Astrocyte (in vitro differentiated cells and primary cell): Measurements from ENCODE around the gene C5orf22. TPM values are rescaled to one million over a fixed set of nuclear protein-coding genes. Genes with fewer than 3 reads are reported as not detected.

Experiments
- DNase-seq: peaks from one replicate; pipeline ENCODE4 v3.0.0-alpha.2; 2010; ENCODE audit warnings: low read depth
- FAIRE-seq: peaks from 2 replicates; lab custom pipeline; 2011; peaks lifted over from hg19 to GRCh38; lab: Jason Lieb, UNC
- H2AFZ ChIP-seq: 2 replicates; pipeline ENCODE4 v1.6.0; 2012; ENCODE audit warnings: low read depth, low read length, inconsistent platforms
- H3K27ac ChIP-seq: 2 replicates; pipeline ENCODE4 v1.5.1; 2011; ENCODE audit warnings: low read depth, low read length, inconsistent platforms
- H3K27me3 ChIP-seq: 2 replicates; pipeline ENCODE4 v1.6.0; 2011; ENCODE audit warnings: low read length, inconsistent platforms; ENCODE audit not compliant: insufficient read depth
- H3K36me3 ChIP-seq: 2 replicates; pipeline ENCODE4 v1.5.1; 2011; ENCODE audit warnings: low read length, inconsistent platforms; ENCODE audit not compliant: insufficient read depth
- H3K4me1 ChIP-seq: 2 replicates; pipeline ENCODE4 v1.5.1; 2011; ENCODE audit warnings: low read length, inconsistent platforms; ENCODE audit not compliant: insufficient read depth
- H3K4me2 ChIP-seq: 2 replicates; pipeline ENCODE4 v1.6.0; 2012; ENCODE audit warnings: low read length, inconsistent platforms
- H3K4me3 ChIP-seq: 2 replicates; pipeline ENCODE4 v1.5.1; 2011; ENCODE audit warnings: low read depth, mild to moderate bottlenecking, low read length, inconsistent platforms; ENCODE audit not compliant: insufficient read depth
- H3K79me2 ChIP-seq: 2 replicates; pipeline ENCODE4 v1.6.0; 2012; ENCODE audit warnings: mild to moderate bottlenecking, low read length, inconsistent platforms; ENCODE audit not compliant: insufficient read depth
- H3K9ac ChIP-seq: 2 replicates; pipeline ENCODE4 v1.6.0; 2012; ENCODE audit warnings: mild to moderate bottlenecking, low read length, inconsistent platforms
- H3K9me3 ChIP-seq: 2 replicates; pipeline ENCODE4 v1.5.1; 2012; ENCODE audit warnings: low read depth, mild to moderate bottlenecking, low read length, inconsistent platforms; ENCODE audit not compliant: insufficient read depth
- H4K20me1 ChIP-seq: 2 replicates; pipeline ENCODE4 v1.6.0; 2012; ENCODE audit warnings: low read length, inconsistent platforms; ENCODE audit not compliant: insufficient read depth
- H3K27ac Mint-ChIP-seq: one replicate; pipeline ENCODE4 v1.8.0; 2021; ENCODE audit warnings: mild to moderate bottlenecking, mixed read lengths; ENCODE audit not compliant: unreplicated experiment
- H3K27me3 Mint-ChIP-seq: one replicate; pipeline ENCODE4 v1.8.0; 2021; ENCODE audit warnings: low read depth, mixed read lengths; ENCODE audit not compliant: unreplicated experiment
- H3K36me3 Mint-ChIP-seq: one replicate; pipeline ENCODE4 v1.8.0; 2021; ENCODE audit warnings: low read depth, mixed read lengths; ENCODE audit not compliant: unreplicated experiment
- H3K4me1 Mint-ChIP-seq: one replicate; pipeline ENCODE4 v1.8.0; 2021; ENCODE audit warnings: low read depth, mixed read lengths; ENCODE audit not compliant: unreplicated experiment
- H3K4me3 Mint-ChIP-seq: one replicate; pipeline ENCODE4 v1.8.0; 2021; ENCODE audit warnings: mild to moderate bottlenecking, moderate library complexity, mixed read lengths; ENCODE audit not compliant: unreplicated experiment
- H3K9me3 Mint-ChIP-seq: one replicate; pipeline ENCODE4 v1.8.0; 2021; ENCODE audit warnings: mild to moderate bottlenecking, mixed read lengths; ENCODE audit not compliant: unreplicated experiment
- EZH2 ChIP-seq: IDR thresholded peaks from 2 replicates; pipeline ENCODE4 v1.6.1; 2012; ENCODE audit warnings: mild to moderate bottlenecking, low read length, inconsistent platforms; ENCODE audit not compliant: insufficient read depth
- total RNA-seq: library from RNA; stranded (reverse); gene quantifications from 2 replicates; pipeline ENCODE4 v1.2.1, GENCODE V29; 2021
- TF ChIP-seq, protein P1 (sequence below): IDR thresholded peaks from 2 replicates; pipeline ENCODE4 v1.5.1; 2011; ENCODE audit warnings: low read depth, mild to moderate bottlenecking, inconsistent platforms, low read length, moderate library complexity; ENCODE audit not compliant: insufficient read depth

C5orf22 gene
- total RNA-seq, 1 donor from 2014 or later, result 25.9 TPM

DNA sequence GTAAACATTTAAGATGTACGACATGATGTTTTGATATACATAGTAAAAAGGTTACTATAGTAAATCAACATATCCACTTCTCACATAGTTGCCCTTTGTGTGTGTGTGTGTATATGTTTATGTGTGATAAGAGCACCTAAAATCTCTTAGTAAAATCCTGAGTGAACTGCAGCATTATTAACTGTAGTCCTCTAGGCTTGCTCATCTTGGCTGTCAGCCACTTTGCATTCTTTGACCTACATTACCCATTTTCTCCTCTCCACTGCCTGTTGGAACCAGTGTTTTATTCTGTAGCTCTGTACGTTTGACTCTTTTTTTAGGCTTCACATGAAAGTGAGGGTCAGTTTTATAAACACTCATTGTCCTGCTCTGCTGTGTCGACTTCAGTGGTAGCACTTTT lies 24.4 kb downstream of the C5orf22 start:
- no peak for TF ChIP-seq EZH2
- TF ChIP-seq, protein P1, sequence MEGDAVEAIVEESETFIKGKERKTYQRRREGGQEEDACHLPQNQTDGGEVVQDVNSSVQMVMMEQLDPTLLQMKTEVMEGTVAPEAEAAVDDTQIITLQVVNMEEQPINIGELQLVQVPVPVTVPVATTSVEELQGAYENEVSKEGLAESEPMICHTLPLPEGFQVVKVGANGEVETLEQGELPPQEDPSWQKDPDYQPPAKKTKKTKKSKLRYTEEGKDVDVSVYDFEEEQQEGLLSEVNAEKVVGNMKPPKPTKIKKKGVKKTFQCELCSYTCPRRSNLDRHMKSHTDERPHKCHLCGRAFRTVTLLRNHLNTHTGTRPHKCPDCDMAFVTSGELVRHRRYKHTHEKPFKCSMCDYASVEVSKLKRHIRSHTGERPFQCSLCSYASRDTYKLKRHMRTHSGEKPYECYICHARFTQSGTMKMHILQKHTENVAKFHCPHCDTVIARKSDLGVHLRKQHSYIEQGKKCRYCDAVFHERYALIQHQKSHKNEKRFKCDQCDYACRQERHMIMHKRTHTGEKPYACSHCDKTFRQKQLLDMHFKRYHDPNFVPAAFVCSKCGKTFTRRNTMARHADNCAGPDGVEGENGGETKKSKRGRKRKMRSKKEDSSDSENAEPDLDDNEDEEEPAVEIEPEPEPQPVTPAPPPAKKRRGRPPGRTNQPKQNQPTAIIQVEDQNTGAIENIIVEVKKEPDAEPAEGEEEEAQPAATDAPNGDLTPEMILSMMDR, result no peak
- Mint-ChIP-seq H3K36me3 (peaks cover 12% of the 10 kb centered on the region), H3K27ac (no peak overlapping the region), H3K27me3 (no peaks in the 10 kb centered on the region), H3K9me3 (no peaks in the 10 kb centered on the region), H3K4me1 (no peaks in the 10 kb centered on the region), H3K4me3 (no peak overlapping the region)
- Histone ChIP-seq H4K20me1 (no peaks in the 10 kb centered on the region), H3K4me3 (no peak overlapping the region), H3K79me2 (no peaks in the 10 kb centered on the region), H3K36me3 (peaks cover 16% of the 10 kb centered on the region), H3K9ac (no peak overlapping the region), H3K27me3 (no peaks in the 10 kb centered on the region), H2AFZ (no peak overlapping the region), H3K27ac (no peak overlapping the region), H3K4me2 (no peak overlapping the region), H3K4me1 (peaks cover 4% of the 10 kb centered on the region), H3K9me3 (no peaks in the 10 kb centered on the region)
- DNase-seq (no peak), FAIRE-seq (no peak)

DNA sequence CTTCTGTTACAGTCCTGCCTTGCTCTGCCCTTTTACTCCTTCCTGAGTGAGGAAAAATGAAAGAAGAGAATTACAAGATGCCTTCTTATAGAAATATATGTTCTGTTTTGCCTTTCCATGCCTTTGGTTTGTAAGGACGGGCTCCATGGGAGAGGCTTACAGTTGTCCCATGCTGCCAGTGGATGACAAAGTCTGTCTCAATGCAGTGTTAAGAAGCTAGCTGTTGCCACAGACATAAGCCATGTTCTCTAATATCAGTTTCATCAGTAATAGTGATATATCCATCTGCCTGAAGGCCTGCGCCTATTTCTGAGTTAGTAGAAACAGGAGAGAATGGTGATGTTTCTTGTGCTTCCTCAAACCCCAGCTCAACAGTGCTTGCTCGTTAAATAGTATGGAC lies 27.8 kb downstream of the C5orf22 start:
- DNase-seq (no peak), FAIRE-seq (no peak)
- Histone ChIP-seq H3K4me1 (no peaks in the 10 kb centered on the region), H3K27me3 (no peaks in the 10 kb centered on the region), H2AFZ (no peak overlapping the region), H3K9me3 (no peaks in the 10 kb centered on the region), H3K4me3 (no peak overlapping the region), H3K79me2 (no peaks in the 10 kb centered on the region), H3K9ac (no peak overlapping the region), H4K20me1 (no peaks in the 10 kb centered on the region), H3K27ac (no peak overlapping the region), H3K4me2 (no peak overlapping the region), H3K36me3 (no peaks in the 10 kb centered on the region)
- TF ChIP-seq, protein P1, result no peak
- TF ChIP-seq EZH2, result no peak
- no peak overlapping the region for H3K4me3 Mint-ChIP-seq
- H3K4me1 Mint-ChIP-seq, result no peaks in the 10 kb centered on the region
- peaks cover 3% of the 10 kb centered on the region for H3K9me3 Mint-ChIP-seq
- H3K27ac Mint-ChIP-seq, result no peak overlapping the region
- peaks cover 4% of the 10 kb centered on the region for H3K36me3 Mint-ChIP-seq
- H3K27me3 Mint-ChIP-seq, result peaks cover 4% of the 10 kb centered on the region

DNA sequence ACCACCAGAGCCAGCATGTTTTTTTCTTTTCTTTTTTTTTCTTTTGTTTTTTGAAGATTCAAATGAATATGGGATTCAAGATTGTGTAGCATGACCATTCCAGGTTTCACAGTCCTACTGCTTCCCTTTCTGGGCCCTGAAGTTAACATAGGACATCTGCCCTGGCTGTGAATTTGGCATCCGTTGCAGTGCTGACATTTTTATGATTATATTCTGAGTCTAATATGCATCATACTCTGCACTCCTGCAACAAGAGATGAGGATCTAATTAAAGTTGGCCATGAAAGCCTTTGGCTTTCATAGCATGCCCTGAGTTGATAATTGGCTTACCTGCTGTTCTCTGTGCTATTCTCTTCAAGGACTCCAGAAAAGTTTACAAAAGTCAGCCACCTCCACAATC lies 29.8 kb downstream of the C5orf22 start:
- Histone ChIP-seq H3K4me3 (no peak overlapping the region), H3K9ac (no peak overlapping the region), H3K4me1 (no peaks in the 10 kb centered on the region), H3K4me2 (no peak overlapping the region), H3K79me2 (no peaks in the 10 kb centered on the region), H4K20me1 (no peaks in the 10 kb centered on the region), H3K27me3 (no peaks in the 10 kb centered on the region), H3K27ac (no peak overlapping the region), H3K9me3 (no peaks in the 10 kb centered on the region), H3K36me3 (no peaks in the 10 kb centered on the region), H2AFZ (no peak overlapping the region)
- TF ChIP-seq, protein P1, result no peak
- H3K27ac Mint-ChIP-seq, result no peak overlapping the region
- FAIRE-seq (no peak), DNase-seq (no peak)
- no peaks in the 10 kb centered on the region for H3K36me3 Mint-ChIP-seq
- peaks cover 4% of the 10 kb centered on the region for H3K27me3 Mint-ChIP-seq
- H3K4me3 Mint-ChIP-seq, result no peak overlapping the region
- peaks cover 6% of the 10 kb centered on the region for H3K9me3 Mint-ChIP-seq
- H3K4me1 Mint-ChIP-seq, result no peaks in the 10 kb centered on the region
